Activated CD4-positive, CD25-positive, alpha-beta regulatory T cell treated with anti-CD3 and anti-CD28 coated beads, Interleukin-2, amount 50 U/mL, for 16 hours (primary cell): ENCODE results near the gene MYO3B.

Source experiments
- DNase-seq: peaks from one replicate; pipeline ENCODE4 v3.0.0-alpha.2; 2020; ENCODE audit warnings: low read depth, low spot score

MYO3B gene

DNA sequence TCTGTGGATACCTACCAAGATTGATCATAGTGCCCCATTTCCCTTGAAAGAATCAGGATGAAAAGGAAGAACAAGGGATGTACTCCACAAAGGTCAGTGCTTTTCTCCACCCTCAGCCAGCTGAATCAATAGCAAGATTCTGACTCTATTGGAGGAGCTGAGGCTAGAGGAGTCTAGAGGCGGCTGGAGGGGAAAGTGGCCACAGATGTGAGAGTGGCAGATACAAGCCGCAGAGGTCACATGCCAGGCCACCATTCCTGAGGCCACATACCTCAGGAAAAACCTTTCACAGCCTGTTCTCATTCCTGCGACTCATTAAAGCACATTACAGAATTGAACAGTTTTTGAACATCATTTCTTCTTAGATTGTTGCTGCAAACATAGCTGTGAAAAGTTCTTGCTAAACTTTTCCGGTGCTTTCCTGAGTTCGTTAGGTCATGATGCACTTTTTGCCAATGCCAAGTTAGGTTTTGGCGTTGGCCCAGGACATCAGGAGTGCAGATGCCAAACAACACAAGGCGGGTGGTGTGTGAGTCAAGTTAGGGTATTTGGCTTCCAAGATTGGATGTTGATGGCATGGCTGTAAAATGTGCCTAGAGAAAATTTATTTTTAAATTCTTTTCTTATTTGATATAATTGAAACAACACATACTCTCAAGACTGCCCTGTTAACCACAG lies 376.5 kb downstream of the MYO3B start:
- no peak for DNase-seq

DNA sequence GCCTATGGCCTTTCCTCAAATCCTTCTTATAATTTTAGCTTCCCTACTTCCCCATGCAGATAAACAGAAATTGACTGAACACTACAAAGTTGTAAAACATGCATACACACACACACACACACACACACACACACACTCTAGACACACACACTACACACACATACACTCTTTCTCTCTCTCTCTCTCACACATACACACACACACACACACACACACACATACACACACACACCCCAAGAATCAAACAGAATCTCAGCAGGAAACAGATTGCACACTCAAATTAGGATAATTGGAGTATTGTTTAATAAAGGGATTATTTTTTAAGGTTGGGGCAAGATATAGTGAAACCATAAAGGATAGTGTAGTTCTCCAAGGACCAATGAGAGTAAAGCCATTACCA lies 385.0 kb downstream of the MYO3B start:
- no peak for DNase-seq

DNA sequence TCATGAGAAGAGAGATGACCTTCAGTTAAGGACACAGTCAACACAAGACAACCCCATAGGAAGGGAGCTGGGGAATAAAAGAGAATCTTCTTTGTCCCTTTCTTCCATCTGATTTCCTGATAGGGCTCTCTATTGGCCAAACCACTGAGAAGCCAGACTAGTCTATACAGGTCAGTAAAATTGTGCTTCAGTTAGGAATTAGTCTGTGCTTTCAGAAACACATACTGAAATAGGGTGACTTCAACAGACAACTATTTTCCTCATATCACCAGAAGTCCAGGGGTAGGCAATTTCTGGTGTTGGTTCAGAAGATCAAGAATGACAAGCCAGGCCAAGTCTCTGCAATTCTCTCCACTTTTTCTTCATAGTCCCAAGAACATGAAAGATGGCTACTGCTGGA lies 385.5 kb downstream of the MYO3B start:
- no peak for DNase-seq

DNA sequence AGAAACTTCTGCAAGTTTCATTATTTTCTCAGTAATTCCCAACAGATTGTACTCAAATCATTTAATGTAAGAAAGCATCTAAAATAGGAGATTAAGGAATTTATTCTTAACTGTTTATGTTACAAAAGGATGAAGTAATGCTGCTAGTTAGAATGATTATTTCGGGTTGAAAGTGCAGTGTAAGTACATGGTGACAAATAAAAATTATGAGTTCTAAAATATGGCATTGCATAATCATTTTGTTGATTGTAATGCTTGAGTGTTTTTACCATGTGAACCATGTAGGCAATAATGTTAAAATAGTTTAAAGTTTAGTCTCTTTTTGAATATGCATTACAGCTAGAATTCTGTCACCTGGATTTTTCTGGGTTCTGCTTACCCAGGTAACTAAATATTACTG lies 388.2 kb downstream of the MYO3B start:
- no peak for DNase-seq

DNA sequence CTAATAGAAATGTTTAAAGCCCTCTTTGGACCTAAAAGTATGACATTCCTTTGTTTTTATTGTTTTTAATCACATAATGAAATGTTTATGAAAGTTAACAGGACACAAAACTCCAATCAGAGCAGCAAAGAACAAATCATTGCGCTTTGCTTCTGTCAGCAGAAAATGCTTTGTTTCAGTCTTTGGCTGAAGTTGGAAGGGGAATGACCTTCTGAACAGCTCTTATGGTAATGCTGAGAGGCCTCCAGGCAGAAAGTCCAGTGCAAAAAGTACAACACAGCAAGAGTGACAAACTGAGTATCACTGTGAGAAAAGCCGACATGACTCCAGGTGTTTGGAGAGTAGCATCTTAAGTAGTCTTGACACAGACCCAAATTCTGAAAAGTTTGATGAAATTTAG lies 389.5 kb downstream of the MYO3B start:
- DNase-seq = no peak

DNA sequence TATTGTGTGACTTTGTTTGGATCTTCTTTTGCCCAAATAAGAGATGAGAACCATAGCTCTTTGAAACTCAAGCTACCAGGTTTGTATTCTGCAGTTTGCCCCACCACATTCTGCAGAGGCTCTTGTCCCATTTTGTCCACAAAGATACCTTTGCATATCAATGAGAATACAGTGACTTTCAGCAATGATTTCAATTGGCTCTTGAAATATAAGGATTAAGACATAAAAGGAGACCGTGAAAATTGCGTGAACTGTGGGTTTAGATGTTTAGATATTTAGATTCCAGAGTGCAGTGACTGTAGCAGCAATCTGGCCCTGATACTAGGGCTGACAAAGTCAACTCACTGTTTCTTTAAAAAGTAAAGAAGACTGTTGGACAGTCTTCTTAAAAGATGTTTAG lies 390.6 kb downstream of the MYO3B start:
- no peak for DNase-seq

DNA sequence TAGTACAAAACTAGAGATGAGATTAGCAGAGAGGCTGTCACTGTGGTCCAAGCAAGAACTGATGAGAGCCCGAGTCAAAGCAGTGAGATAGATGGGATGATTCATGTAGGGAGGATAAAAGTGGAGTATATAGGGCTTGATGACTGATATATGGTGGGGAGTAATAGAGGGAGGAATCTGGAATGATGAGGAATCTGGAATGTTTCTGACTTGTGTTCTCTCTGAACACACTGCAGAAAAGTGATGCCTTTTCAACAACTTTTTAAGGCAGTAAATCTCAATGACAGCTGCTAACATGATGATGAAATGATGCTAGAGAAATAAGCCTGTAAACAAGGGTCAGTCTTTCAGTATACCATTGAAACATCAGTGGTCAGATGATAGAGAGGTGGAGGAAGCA lies 393.7 kb downstream of the MYO3B start:
- no peak for DNase-seq

DNA sequence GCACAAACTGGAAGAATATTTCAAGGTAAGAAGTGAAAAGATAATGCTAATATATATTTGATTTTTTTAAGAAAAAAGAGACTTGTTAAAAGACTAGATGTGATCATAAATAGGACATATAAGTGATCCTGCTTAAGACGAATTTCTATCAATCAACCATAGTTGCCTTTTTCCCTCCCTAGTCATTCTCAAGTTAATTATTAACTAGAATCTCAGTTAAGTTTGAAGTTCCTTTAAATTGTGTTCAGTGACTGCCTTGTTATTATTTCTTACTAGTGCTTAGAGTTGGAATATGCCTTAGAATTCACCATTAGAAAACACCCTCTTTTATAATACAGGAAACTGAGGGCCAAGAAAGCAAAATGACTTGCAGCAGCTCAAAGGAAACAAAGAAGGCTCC lies 395.7 kb downstream of the MYO3B start:
- no peak for DNase-seq

DNA sequence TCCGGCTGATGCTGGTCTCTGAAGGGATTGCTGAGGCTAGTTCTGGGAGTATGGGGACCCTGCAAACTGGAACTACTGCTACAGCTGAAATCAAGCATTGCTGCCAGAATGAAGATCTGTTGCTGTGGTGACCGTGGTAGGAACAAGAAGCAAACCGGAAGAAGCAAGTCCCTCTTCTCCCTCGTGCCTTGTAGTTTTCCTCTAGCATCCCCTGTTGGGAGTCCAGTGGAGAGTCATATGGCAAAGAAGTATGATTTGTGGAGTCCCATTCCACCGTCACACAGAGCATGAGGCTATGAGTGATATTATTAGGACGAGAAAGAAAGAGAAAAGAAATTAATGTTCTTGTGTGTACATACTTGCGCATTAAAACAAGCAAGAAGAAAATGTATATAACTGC lies 398.3 kb downstream of the MYO3B start:
- DNase-seq = no peak

DNA sequence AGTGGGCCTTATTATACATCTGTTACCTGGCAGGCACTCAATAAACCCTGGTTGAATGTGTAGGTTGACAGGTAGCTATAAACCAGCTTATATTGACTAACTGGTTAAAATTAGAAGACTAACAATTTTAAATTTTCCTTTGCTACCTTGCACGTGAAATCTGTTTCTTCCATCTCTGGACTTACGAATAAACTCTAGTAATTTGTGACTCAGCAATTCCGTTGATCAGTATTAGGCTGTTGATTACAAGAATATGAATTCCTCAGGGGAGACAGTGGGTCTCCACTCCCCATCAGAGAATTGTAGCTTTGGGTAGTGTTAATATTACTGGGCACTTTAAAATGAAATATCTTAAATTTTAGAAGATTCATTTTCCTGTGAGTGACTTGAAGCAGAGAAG lies 399.4 kb downstream of the MYO3B start:
- no peak for DNase-seq

DNA sequence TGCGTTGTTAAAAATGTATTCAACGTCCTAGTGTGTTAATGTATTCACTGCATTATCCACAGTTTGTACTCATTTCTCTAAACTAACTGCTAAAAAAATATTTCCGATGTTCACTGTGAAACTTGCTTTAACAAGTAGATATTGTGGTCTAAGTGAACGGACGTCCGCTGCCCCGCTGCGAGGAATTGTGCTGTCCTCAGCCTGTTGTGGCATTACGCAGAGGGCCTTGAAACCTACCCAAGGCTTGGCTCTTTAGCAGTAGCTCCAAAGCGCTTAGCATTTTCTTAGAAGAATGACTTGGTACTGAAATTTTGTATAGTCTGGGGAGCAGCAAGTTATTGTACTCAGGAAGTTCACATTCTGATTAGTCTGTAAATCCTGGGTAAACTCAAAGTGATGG lies 400.7 kb downstream of the MYO3B start:
- DNase-seq = no peak

DNA sequence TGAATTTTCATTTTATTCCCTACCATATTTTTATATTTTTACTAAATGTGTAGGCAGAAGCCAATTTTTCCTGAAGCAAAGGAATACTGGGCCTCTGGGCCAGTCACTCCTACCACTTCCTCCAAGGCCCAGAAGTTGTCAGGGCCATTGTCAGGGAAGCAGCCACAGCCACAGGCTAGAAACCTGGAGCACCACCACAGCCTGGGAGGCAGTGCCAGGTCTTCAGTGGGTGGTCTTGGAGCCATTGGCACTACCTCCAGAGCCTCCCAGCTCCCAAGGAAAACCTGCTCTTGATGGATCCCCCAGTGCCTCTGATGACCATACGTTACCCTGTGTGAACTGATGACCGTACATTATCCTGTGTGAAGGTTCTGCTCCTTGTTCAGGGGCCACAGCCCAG lies 401.6 kb downstream of the MYO3B start:
- DNase-seq = no peak

DNA sequence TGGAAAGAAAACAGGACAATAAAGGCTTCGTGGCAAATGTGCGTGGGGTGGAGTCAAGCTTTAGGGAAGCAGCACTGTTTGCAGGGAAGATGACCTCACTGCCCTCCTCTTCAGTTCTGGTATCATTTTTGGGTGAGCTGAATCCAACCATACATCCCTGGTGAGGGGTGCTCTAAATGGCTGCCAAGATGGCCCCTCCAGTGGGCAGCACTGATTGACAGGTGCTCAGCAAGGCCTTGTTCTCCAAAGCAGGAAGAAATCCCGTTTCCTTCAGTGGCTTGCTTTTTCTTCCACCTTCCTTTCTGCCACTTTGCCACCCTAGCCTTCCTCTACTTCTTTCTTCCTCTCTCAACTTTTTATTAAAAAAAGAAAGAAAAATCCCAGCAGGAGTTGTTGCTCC lies 404.4 kb downstream of the MYO3B start:
- no peak for DNase-seq

DNA sequence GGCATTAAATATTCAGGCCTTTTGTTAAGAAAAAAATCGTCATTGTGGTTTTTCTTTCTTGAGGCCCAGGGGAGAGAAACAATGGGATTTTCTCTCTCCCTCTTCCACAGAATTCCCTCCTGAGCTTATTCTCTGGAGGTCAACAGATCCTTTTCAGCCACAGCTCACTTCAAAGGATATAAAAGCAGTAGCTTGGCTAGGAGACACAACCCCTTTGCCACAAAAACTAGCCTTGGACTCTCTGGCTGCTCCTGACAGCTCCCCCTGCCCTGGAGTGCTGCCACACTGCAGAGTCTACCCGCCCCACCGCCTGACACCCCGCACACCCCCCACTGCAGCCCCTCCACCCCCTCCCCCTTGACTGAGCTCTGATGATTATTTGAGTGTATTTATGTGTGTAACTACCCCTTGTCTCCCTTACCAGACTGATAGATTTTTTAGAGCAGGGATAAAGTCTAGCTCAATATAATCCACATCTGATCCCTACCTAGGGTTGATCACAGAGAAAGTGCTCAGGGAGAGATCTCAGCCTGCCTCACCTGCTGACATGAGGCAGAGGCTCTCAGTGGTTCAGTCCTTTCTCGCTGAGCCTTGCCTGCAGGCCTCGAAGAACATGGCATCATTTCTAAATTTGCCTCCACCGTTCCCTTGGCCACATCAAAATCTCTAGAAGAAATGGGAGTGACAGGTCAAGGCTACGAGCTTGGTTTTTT lies 405.0 kb downstream of the MYO3B start:
- DNase-seq = no peak

DNA sequence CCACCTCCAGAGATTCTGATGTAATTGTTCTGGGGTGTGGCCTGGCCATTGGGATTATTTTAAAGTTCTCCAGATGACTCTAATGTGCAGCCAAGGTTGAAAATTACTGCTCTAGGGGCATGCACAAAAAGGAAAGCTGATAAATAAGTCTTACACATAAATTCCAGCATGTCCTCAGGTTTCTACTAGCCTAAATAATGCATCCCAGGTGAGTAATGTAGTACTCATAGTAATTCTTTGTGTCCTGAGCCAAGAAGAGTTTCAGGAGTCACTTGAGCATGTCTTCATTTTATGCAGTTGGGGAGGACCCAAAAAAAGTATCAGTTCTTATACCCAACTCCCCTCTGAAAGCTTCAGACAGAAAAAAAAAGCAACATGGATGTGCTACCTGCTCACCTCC lies 407.1 kb downstream of the MYO3B start:
- DNase-seq = no peak

DNA sequence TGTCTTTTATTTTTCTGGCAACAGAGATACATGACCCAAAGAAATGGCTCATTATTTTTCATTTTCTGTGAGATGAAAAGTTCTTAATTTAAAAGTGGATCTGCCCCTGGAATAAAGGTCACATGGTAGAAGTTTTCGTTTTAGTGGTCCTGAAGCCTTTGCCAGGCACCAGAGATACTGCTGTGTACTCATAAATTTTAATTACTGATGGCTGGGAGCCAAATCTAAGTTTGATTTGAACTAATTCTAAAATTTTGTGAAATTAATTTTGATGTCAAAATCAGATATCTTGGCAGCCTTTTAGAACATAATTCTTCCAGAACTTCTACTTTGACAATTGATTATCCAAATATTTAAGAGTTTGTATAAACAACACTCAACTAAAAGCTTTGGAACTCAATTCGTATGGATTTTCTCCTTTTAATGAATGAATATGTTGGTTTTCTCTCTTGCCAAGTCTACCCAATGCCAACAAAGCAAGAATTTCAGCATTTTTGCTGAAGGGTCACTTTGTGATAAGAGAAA lies 408.7 kb downstream of the MYO3B start:
- no peak for DNase-seq

DNA sequence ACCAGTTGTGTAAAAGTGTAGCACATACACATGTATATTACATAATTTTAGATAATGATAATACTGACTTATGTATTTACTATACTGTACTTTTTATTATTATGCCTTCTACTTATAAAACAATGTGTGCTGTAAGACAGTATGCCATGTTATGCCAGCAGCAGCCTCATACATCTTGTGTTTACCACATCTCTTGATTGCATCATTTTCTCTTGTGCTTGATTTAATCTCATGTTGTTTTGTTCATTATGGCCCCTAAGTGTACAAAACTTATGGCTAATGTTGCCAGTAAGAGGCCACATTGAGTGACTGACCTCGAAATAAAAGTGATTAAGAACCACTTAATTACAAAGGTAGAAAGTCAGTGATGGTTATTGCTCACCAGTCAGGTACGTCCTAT lies 409.2 kb downstream of the MYO3B start:
- DNase-seq = no peak

DNA sequence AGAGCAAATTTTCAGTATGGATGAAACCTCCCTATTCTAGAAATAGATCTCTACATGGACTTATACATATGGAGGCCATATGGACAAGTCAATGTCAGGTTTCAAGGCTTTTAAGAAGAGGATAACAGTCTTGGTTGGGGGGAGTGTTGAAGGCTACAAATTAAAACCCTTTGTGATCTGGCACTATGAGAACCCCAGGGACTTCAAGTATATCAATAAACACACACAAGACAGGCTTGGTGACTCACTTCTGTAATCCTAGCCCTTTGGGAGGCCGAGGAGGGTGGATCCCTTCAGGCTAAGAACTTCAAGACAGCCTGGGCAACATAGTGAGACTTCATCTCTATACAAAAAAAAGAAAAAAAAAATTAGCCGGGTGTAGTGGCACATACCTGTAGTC lies 410.0 kb downstream of the MYO3B start:
- DNase-seq = no peak

DNA sequence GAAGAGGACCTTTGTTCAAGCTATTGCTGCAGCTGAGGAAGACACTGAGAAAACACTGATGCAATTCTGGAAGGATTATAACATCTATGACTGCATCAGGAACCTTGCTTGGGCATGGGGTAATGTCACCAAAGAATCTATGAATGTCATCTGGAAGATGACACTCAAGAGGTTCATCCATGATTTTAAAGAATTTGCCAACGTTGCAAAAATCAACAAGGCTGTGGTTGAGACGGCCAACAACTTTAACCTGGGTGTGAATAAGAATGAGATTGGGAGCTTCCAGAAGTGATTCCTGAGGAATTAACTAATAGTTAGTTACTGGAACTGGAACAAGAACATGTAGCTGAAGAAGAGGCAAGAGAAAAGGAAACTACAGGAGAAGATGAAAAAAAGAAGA lies 410.8 kb downstream of the MYO3B start:
- DNase-seq = no peak

DNA sequence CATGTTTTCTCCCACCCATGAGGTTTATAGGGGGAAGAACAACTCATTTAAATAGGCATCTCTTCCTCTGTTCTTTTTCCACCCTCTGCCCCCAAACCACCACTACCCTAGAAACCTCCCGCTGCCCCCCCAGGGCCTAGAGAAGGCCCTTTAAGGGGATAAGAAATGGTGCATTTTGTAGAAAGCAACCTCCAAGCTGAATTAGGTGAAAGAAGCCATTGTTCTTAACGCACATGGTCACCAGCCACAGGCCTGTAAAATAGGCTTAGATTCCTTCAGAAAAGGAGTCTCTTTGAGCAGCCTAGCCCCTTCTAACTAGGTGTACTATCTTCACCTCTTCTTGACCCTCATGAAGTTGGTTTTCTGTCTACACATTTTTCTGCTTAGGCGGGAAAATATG lies 418.6 kb downstream of the MYO3B start:
- DNase-seq = no peak

DNA sequence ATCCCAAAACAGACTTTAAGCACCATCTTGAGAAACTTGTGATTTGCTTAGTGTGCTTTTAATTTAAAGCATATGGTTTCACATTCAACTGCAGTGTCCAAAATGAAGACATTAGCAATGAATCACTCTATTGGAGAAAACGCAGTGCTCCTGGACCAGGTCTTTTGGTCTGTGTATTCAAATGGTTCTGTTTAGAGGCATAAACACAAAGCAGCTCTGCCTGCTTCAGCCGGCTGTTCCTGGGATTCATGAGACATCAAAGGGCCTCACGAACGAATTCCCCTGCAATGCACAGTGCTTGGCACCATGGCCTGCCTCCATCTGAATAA lies 420.1 kb downstream of the MYO3B start:
- DNase-seq = no peak

DNA sequence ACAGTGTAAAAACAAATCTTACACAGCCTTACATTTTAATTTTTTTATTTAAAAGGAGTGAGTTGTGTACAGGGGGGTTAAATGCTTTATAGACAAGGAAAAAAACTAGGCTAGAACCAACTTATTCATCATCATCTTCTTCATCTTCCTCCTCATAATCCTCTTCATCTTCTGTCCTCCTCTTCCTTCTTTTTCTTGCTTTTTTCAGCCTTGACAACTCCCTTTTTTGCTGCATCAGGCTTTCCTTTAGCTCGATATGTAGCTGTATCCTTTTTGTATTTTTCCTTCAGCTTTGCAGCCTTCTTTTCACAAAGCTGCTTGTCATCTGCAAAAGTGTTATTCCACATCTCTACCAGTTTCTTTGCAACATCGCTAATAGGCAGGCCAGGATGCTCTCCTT lies 423.5 kb downstream of the MYO3B start:
- no peak for DNase-seq

DNA sequence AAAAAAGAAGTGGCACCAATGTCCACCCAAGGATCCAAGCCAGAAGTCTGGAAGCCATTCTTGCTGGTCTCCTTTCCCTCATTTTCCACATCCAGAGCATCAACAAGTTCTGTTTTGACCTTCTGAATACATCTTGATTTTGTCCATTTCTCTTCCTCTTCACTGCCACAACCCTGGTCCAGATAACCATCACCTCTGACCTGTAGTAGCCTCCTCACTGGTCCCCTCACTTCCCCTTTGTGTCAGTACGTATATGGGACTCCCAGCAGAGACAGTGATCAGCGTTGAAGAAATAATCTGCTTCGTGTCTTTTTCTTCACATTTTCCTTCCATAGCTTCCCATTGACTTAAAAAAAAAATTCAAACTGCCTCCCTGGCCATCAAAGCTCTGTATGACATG lies 427.9 kb downstream of the MYO3B start:
- no peak for DNase-seq

DNA sequence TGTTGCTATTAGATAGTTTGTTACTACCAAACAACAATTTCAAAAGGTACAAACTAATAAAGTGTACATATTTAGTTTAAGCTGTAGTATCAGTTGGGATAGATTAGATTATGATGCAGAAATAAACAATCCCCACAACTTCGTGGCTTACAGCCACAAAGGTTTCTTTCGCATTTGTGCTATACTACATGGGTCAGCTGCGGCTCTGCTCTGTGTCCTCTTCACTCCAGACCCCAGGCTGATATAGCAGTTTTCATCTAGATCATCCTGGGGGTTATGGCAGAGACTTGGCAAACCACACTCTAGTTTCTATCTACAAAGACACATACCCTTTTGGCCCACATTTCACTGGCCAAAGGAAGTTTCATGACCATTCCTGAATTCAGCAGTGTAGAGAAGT lies 429.2 kb downstream of the MYO3B start:
- no peak for DNase-seq
